ENCODE data around the gene HCFC1R1.
A peak's percentile ranks its signal among the peaks of the same experiment; 100 is the strongest.

HCFC1R1 gene

DNA sequence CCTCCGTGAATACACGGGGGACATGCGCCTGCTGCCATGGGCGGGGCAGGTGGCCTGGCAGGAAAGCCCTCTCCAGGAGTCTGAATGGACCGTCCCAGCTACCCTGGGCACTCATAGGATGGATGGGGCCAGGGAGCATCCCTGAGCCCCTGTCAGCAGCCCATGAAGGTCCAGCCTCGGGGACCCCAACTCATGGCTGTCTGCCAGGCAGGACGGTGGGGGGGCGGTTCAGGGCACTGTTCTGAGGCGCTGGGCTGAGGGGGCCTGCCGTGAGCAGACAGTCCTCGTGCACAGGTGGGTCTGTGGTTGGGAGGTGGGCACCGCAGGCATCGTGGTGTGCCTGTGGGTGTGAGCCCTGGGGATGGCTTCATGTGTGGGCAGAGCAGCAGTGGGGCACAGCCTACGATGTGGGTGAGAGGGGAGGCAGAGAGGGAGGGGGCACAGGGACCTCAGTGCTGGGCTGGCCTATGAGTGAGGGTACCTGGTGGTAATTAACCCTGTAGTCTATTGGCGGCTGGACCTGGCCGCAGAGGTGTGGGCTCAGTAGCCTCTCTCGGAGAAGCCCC is 37.0 kb downstream of the HCFC1R1 start:
- Histone ChIP-seq H3K27me3 (ENCODE audit: insufficient read depth, low read depth) (peaks cover 81% of the 10 kb centered on the region), H3K4me2 (no peak overlapping the region), H3K27ac (no peak overlapping the region), H3K4me1 (ENCODE audit: low read depth, poor library complexity, severe bottlenecking) (peaks cover 21% of the 10 kb centered on the region), H2AFZ (ENCODE audit: low read depth) (no peak overlapping the region), H4K20me1 (ENCODE audit: insufficient read depth) (no peaks in the 10 kb centered on the region), H3K9ac (no peak overlapping the region), H3K4me3 (IDR thresholded peaks at IDR 0.05; ENCODE audit: insufficient read depth, low read depth, low read length) (no peak overlapping the region), H3K79me2 (ENCODE audit: insufficient read depth, low read depth) (no peaks in the 10 kb centered on the region), H3K36me3 (ENCODE audit: insufficient read depth) (no peaks in the 10 kb centered on the region)
- TF ChIP-seq, protein P1, sequence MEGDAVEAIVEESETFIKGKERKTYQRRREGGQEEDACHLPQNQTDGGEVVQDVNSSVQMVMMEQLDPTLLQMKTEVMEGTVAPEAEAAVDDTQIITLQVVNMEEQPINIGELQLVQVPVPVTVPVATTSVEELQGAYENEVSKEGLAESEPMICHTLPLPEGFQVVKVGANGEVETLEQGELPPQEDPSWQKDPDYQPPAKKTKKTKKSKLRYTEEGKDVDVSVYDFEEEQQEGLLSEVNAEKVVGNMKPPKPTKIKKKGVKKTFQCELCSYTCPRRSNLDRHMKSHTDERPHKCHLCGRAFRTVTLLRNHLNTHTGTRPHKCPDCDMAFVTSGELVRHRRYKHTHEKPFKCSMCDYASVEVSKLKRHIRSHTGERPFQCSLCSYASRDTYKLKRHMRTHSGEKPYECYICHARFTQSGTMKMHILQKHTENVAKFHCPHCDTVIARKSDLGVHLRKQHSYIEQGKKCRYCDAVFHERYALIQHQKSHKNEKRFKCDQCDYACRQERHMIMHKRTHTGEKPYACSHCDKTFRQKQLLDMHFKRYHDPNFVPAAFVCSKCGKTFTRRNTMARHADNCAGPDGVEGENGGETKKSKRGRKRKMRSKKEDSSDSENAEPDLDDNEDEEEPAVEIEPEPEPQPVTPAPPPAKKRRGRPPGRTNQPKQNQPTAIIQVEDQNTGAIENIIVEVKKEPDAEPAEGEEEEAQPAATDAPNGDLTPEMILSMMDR (conservative IDR thresholded peaks at IDR 0.05; ENCODE audit: low read depth, low read length): no peak

DNA sequence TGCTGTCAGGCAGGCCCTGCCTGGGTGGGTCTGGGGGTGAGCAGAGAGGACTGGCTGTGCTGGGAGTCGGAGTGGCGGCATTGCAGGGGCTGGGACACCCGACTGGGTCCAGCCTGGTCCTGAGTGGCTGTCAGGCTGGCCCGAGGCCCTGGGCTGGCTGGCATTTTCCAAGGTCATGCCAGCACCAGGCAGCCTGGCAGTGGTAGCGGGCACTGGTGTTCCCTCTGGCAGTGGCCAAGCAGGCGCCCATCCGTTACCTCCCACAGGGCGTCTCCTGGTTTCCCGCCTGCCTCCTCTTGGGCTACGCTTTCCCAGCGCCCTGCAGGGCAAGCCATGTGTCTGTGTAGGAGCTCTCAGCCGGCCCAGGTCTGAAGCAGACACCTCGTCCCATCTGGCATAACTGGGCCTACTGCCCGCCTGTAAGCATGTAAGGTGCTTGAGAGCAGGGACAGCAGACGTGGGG is 37.8 kb downstream of the HCFC1R1 start:
- TF ChIP-seq, protein P1 (conservative IDR thresholded peaks at IDR 0.05; ENCODE audit: low read depth, low read length): no peak
- Histone ChIP-seq H3K9ac (no peak overlapping the region), H3K27ac (no peak overlapping the region), H3K4me2 (no peak overlapping the region), H4K20me1 (ENCODE audit: insufficient read depth) (no peaks in the 10 kb centered on the region), H3K4me1 (ENCODE audit: low read depth, poor library complexity, severe bottlenecking) (peaks cover 21% of the 10 kb centered on the region), H3K4me3 (IDR thresholded peaks at IDR 0.05; ENCODE audit: insufficient read depth, low read depth, low read length) (no peak overlapping the region), H3K27me3 (ENCODE audit: insufficient read depth, low read depth) (peaks cover 73% of the 10 kb centered on the region), H3K79me2 (ENCODE audit: insufficient read depth, low read depth) (no peaks in the 10 kb centered on the region), H3K36me3 (ENCODE audit: insufficient read depth) (no peaks in the 10 kb centered on the region), H2AFZ (ENCODE audit: low read depth) (no peak overlapping the region)

DNA sequence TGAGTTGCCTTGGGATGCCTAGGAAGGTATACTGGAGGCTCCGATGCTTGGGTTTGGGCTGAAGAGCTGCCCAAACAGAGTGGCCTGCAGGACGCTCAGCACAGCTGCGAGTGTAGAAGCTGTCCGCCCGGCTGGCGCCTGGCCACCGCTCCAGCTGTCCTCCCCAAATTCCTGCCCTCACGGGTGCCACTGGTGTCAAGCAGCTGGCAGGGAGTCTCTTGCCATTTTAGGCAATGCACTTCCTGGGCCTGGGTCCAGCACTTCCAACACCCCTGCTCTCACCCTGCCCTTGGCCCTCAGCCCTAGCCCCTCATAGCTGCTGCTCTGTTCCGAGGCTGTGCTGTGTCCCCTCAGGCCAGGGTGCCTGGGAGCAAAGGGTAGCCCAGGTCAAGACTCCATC is 38.3 kb downstream of the HCFC1R1 start:
- Histone ChIP-seq H3K79me2 (ENCODE audit: insufficient read depth, low read depth) (no peaks in the 10 kb centered on the region), H3K4me1 (ENCODE audit: low read depth, poor library complexity, severe bottlenecking) (peaks cover 21% of the 10 kb centered on the region), H3K9ac (no peak overlapping the region), H3K27ac (no peak overlapping the region), H3K36me3 (ENCODE audit: insufficient read depth) (no peaks in the 10 kb centered on the region), H3K4me3 (IDR thresholded peaks at IDR 0.05; ENCODE audit: insufficient read depth, low read depth, low read length) (no peak overlapping the region), H3K4me2 (no peak overlapping the region), H2AFZ (ENCODE audit: low read depth) (no peak overlapping the region), H3K27me3 (ENCODE audit: insufficient read depth, low read depth) (peaks cover 68% of the 10 kb centered on the region), H4K20me1 (ENCODE audit: insufficient read depth) (no peaks in the 10 kb centered on the region)
- TF ChIP-seq, protein P1 (conservative IDR thresholded peaks at IDR 0.05; ENCODE audit: low read depth, low read length): no peak

DNA sequence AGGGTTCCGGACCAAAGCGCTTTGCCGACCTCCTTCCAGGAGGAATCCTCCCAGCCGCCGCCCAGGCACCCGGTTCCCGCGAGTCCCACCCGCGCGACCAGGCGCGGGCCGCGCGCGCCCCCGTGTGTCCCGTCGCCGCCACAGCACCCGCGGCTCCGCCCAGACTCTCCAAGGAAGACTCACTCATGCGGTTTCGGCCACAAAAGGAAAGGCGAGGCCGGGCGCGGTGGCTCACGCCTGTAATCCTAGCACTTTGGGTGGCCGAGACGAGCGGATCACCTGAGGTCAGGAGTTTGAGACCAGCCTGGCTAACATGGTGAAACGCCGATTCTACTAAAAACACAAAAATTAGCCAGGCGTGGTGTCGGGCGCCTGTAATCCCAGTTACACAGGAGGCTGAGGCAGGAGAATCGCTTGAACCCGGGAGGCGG is 40.0 kb downstream of the HCFC1R1 start:
- H3K4me1 ChIP-seq (ENCODE audit: low read depth, poor library complexity, severe bottlenecking): peaks cover 27% of the 10 kb centered on the region
- H4K20me1 ChIP-seq (ENCODE audit: insufficient read depth): no peaks in the 10 kb centered on the region
- no peak overlapping the region for H3K4me3 ChIP-seq (IDR thresholded peaks at IDR 0.05; ENCODE audit: insufficient read depth, low read depth, low read length)
- peak overlapping the region; percentile 17; the same call in 1 of the 2 replicates for H3K9ac ChIP-seq
- TF ChIP-seq, protein P1 (conservative IDR thresholded peaks at IDR 0.05; ENCODE audit: low read depth, low read length): peak; percentile 90
- H2AFZ ChIP-seq (ENCODE audit: low read depth): peak overlapping the region; percentile 76
- peak overlapping the region; percentile 98 for H3K4me2 ChIP-seq
- peaks cover 51% of the 10 kb centered on the region for H3K27me3 ChIP-seq (ENCODE audit: insufficient read depth, low read depth)
- H3K27ac ChIP-seq: no peak overlapping the region
- peaks cover 13% of the 10 kb centered on the region; the same call in 1 of the 2 replicates for H3K79me2 ChIP-seq (ENCODE audit: insufficient read depth, low read depth)
- H3K36me3 ChIP-seq (ENCODE audit: insufficient read depth): no peaks in the 10 kb centered on the region

Measured in KMS-11 (cell line).